ENCODE measurements around the gene PTX3. TPM values are rescaled to one million over a fixed set of nuclear protein-coding genes. Genes with fewer than 3 reads are reported as not detected.

PTX3 gene
- total and polyA plus RNA-seq, 2 of the 13 experiments (the other 11 are each of a cell fraction or from before 2014, with no cell fraction given) = not detected

DNA sequence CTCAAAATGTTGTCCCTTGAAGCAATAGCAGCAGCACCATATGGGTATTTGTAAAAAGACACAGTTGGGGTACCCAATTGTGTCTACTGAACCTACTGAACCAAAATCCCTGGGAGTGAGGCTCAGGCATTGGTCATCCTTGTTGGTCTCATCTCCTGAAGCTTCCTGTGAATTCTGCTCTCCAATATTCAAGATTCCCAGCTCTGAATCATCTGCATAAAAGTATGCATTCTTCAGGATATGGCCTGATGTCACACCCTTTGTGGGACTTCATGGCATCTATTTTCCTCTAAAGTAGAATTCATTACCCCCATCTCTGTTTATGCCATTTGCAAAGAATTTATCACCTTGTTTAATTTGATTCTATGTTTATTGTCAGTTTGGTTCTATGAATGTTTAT, 13.3 kb upstream of the PTX3 start:
- ChIA-PET CTCF (ENCODE audit: low intra/inter-chr PET ratio, low total read pairs) (no interaction called here), POLR2A (no interaction called here)
- no peak overlapping the region for H3K4me2 ChIP-seq (ENCODE audit: low read depth, low read length)
- no peak overlapping the region for H3K27ac ChIP-seq (ENCODE audit: extremely low read length, insufficient read depth, low read length)
- no peaks in the 10 kb centered on the region for H3K79me2 ChIP-seq (ENCODE audit: insufficient read depth, low read length)
- TF ChIP-seq SIN3A (IDR thresholded peaks at IDR 0.05; ENCODE audit: borderline replicate concordance, low read depth, low read length) (no peak), ATF7-NPFF (CRISPR knock-in tag; IDR thresholded peaks at IDR 0.05; ENCODE audit: low read depth) (no peak), HDAC2 (CRISPR knock-in tag; IDR thresholded peaks at IDR 0.05) (no peak), ZNF652 (CRISPR knock-in tag; IDR thresholded peaks at IDR 0.05; ENCODE audit: borderline replicate concordance, low read depth) (no peak), ZC3H4 (CRISPR knock-in tag; IDR thresholded peaks at IDR 0.05; ENCODE audit: borderline replicate concordance) (no peak), TOE1 (CRISPR knock-in tag; IDR thresholded peaks at IDR 0.05) (no peak), GATAD2A (CRISPR knock-in tag; IDR thresholded peaks at IDR 0.05) (no peak), ZBTB8A (CRISPR knock-in tag; IDR thresholded peaks at IDR 0.05; ENCODE audit: borderline replicate concordance, low read depth) (no peak), ZNF260 (CRISPR knock-in tag; IDR thresholded peaks at IDR 0.05; ENCODE audit: borderline replicate concordance, low read depth) (no peak), ADNP (CRISPR knock-in tag; IDR thresholded peaks at IDR 0.05) (no peak), SIX4 (CRISPR knock-in tag; IDR thresholded peaks at IDR 0.05) (no peak), RNF2 (conservative IDR thresholded peaks at IDR 0.05; ENCODE audit: low read depth) (no peak)
- TF ChIP-seq, protein P1, sequence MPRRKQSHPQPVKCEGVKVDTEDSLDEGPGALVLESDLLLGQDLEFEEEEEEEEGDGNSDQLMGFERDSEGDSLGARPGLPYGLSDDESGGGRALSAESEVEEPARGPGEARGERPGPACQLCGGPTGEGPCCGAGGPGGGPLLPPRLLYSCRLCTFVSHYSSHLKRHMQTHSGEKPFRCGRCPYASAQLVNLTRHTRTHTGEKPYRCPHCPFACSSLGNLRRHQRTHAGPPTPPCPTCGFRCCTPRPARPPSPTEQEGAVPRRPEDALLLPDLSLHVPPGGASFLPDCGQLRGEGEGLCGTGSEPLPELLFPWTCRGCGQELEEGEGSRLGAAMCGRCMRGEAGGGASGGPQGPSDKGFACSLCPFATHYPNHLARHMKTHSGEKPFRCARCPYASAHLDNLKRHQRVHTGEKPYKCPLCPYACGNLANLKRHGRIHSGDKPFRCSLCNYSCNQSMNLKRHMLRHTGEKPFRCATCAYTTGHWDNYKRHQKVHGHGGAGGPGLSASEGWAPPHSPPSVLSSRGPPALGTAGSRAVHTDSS (CRISPR knock-in tag; conservative IDR thresholded peaks at IDR 0.05) = no peak
- no peak overlapping the region for H3K4me3 ChIP-seq (replicated peaks in 1 of 3; ENCODE audit: insufficient read depth in 1 of 3, low read depth in 2 of 3, low read length in 3 of 3)
- no peak overlapping the region for H2AFZ ChIP-seq (ENCODE audit: low read length)
- in situ Hi-C loops (cut with HindIII; ENCODE audit: extremely low pct_ligation_motif_present, low pct_unique_long_range_greater_than_20kb) = no loop called here
- FAIRE-seq (no peak), ATAC-seq (no peak), DNase-seq (ENCODE audit: low spot score) (no peak)
- no TSS peak for BruUV-seq (replicated peaks)
- H3K4me1 ChIP-seq (ENCODE audit: insufficient read depth, low read length) = no peaks in the 10 kb centered on the region
- no peaks in the 10 kb centered on the region for H4K20me1 ChIP-seq (ENCODE audit: insufficient read depth, low read length)
- no peaks in the 10 kb centered on the region for H3K36me3 ChIP-seq (replicated peaks in 1 of 2; ENCODE audit: control insufficient read depth in 1 of 2, insufficient read depth in 2 of 2, low read length in 2 of 2)
- H3K27me3 ChIP-seq (ENCODE audit: control insufficient read depth in 1 of 2, insufficient read depth in 2 of 2, low read length in 2 of 2) = no peaks in the 10 kb centered on the region
- no peak overlapping the region for H3K9ac ChIP-seq (ENCODE audit: insufficient read depth, low read depth, low read length)
- no peaks in the 10 kb centered on the region for H3K9me3 ChIP-seq (ENCODE audit: low read length)
- intact Hi-C loops (cut with micrococcal nuclease; ENCODE audit: unreplicated experiment) = no loop called here
